ENCODE measurements around the gene ABCG5.

ABCG5 gene

DNA sequence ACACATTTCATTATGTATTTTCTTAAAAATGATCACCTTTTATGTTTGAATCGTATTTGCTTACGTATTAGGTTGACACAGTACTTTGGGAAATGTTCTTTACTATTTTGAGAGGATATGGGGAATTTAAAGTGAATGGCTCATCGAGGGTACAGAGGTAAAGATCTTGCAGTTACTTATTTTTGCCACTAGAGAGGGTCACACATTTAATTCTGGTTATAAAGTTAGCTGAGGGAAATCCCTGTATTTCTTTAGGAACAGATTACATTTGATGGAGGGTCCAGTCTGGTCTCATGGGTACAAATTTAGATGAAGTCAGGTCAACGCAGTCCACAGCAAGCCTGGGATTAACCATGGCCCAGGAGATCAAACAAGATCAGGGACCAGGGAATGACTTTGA is 40.3 kb downstream of the ABCG5 start:
- no peak for DNase-seq (ENCODE audit: low read depth)
- TF ChIP-seq, protein P1, sequence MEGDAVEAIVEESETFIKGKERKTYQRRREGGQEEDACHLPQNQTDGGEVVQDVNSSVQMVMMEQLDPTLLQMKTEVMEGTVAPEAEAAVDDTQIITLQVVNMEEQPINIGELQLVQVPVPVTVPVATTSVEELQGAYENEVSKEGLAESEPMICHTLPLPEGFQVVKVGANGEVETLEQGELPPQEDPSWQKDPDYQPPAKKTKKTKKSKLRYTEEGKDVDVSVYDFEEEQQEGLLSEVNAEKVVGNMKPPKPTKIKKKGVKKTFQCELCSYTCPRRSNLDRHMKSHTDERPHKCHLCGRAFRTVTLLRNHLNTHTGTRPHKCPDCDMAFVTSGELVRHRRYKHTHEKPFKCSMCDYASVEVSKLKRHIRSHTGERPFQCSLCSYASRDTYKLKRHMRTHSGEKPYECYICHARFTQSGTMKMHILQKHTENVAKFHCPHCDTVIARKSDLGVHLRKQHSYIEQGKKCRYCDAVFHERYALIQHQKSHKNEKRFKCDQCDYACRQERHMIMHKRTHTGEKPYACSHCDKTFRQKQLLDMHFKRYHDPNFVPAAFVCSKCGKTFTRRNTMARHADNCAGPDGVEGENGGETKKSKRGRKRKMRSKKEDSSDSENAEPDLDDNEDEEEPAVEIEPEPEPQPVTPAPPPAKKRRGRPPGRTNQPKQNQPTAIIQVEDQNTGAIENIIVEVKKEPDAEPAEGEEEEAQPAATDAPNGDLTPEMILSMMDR (IDR thresholded peaks at IDR 0.05; ENCODE audit: insufficient read depth, low read depth, low read length, missing control alignments) = peak; percentile 12
- no peak overlapping the region for H3K4me3 ChIP-seq (ENCODE audit: low read length)

DNA sequence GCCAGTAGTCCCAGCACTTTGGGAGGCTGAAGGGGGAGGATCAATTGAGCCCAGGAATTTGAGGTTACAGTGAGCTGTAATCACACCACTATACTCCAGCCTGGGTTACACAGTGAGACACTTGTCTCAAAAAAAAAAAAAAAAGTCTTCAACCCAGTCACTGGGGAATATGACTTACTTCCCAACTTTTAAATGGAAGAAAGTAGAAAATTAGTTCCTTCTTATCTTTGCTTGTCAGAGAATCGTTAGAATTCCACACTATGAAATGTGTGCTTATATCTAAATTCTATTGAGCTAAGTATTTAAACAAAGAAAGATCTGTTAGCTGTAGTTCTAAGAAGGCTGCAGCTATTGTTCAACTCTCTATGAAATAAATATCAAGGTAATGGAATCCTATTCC is 42.4 kb downstream of the ABCG5 start:
- TF ChIP-seq, protein P1 (IDR thresholded peaks at IDR 0.05; ENCODE audit: insufficient read depth, low read depth, low read length, missing control alignments) = no peak
- no peak for DNase-seq (ENCODE audit: low read depth)
- no peak overlapping the region for H3K4me3 ChIP-seq (ENCODE audit: low read length)

DNA sequence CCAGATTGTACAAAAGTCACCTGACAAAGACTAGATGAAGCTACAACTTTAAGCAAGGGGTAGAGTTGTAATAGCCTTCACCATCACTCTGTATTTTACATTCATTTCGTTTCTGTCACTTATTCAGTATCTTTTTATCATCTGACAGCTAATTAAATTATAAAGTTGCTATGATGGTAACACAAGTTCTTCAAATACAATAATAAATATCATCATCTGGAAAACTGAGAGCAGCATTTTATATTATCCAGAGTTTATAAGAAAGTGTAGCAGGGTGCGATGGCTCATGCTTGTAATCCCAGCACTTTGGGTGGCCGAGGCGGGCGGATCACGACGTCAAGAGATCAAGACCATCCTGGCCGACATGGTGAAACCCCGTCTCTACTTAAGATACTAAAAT is 43.7 kb downstream of the ABCG5 start:
- TF ChIP-seq, protein P1 (IDR thresholded peaks at IDR 0.05; ENCODE audit: insufficient read depth, low read depth, low read length, missing control alignments) = no peak
- DNase-seq (ENCODE audit: low read depth) = no peak
- H3K4me3 ChIP-seq (ENCODE audit: low read length) = no peak overlapping the region

DNA sequence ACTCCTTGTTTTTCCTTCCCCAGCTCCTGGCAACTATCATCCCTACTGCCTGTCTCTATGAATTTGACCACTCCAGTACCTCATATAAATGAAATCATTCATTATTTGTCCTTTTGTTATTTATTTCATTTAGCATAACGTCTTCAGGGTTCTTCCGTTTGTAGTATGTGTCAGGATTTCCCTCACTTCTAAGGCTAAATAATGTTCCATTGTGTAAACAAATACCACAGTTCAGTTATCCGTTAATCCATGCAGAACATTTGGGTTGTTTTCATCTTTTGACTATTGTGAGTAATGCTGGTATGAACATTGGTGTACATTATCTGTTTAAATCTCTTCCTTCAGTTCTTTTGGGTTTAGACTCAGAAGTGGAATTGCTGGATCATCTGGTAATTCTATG is 46.0 kb downstream of the ABCG5 start:
- TF ChIP-seq, protein P1 (IDR thresholded peaks at IDR 0.05; ENCODE audit: insufficient read depth, low read depth, low read length, missing control alignments) = no peak
- DNase-seq (ENCODE audit: low read depth) = no peak

DNA sequence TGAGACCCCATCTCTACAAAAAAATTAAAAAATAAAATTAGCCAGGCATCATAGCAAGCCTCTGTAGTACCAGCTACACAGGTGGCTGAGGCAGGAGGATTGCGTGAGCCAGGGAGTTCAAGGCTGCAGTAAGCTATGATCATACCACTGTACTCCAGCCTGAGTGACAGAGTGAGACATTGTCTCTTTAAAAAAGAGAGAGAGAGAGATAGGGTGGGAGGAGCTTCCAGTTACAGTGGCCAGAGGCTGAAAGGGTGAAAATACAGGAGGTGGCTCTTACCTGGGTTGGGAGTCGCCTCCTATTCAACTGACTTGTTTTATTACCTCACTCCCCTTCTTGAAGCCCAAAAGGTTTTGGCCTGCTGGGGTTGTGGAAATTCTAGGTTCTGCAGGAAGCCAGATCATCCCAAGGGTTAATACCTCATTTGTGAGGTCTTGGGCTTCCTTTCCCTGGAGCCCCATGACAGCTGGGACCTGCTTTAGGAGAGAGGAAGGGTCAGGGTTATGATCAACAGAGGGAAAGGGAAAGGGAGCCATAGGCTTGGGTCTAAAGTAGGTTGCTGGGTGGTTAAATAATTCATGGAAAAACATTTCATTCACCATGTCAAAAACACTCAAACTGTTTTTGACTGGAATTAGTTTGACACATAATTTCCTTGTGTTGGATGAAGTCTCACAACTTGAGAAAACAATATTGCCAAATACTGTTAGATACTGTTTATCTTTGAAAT is 47.4 kb downstream of the ABCG5 start:
- H3K4me3 ChIP-seq (ENCODE audit: low read length) = no peak overlapping the region
- TF ChIP-seq, protein P1 (IDR thresholded peaks at IDR 0.05; ENCODE audit: insufficient read depth, low read depth, low read length, missing control alignments) = no peak
- no peak for DNase-seq (ENCODE audit: low read depth)

More for the DNA sequence above, 46.0 kb downstream of the ABCG5 start:
- no peak overlapping the region for H3K4me3 ChIP-seq (ENCODE audit: low read length)

DNA sequence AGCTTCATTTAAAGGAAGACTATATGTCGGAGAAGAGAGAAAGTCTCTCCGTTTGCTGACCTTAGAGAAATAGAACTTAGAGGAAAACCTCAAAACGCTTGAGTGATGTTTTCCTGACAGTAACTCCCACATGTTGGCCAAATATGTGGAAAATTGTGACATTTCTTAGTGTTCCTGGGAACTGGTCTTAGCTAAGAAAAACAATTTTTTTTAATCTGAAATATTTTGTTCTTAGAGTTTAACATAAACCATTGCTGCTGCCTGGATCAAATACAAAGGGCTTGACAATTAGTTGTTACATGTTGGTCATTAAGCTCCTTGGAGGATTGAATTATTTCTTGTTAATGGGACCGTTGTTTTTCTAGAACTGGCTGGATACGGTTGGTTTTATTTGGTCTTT is 48.5 kb downstream of the ABCG5 start:
- TF ChIP-seq, protein P1 (IDR thresholded peaks at IDR 0.05; ENCODE audit: insufficient read depth, low read depth, low read length, missing control alignments) = no peak
- no peak overlapping the region for H3K4me3 ChIP-seq (ENCODE audit: low read length)
- no peak for DNase-seq (ENCODE audit: low read depth)

DNA sequence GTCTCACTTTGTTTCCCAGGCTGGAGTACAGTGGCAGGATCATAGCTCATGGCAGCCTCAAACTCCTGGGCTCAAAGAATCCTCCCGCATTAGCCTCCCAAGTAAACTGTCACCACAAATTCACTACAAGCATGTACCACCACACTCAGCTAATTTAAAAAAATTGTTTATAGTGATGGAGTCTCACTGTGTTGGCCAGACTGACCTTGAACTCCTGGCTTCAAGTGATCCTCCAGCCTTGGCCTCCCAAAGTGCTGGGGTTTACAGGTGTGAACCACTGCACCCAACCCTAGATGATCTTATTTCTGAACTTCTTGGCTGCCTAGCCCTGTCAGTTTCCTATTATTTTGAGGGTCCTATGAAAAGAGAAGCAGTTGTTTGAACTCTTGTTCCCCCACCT is 50.0 kb downstream of the ABCG5 start:
- DNase-seq (ENCODE audit: low read depth) = no peak
- TF ChIP-seq, protein P1 (IDR thresholded peaks at IDR 0.05; ENCODE audit: insufficient read depth, low read depth, low read length, missing control alignments) = no peak
- H3K4me3 ChIP-seq (ENCODE audit: low read length) = no peak overlapping the region

Measured in epithelial cell of esophagus (primary cell).